Peyer's patch (tissue), 4 donors: Measurements from ENCODE around the gene MARS1. TPM values are rescaled to one million over a fixed set of nuclear protein-coding genes. Genes with fewer than 3 reads are reported as not detected.
"Not testable (repeated sequence)": the region's sequence is repeated elsewhere in the genome, so short reads cannot be mapped to it uniquely, and the experiment has no call there.

Experiments
- DNase-seq, 3 donors: peaks; one replicate each; pipeline ENCODE4 v3.0.0-alpha.2; 2017 to 2019
- H3K27ac ChIP-seq, 4 donors: fragments of 200-600 bp; sonication (generic); one replicate each; pipeline ENCODE4 v1.5.1; 2016 to 2019
- H3K27me3 ChIP-seq, 2 donors: fragments of 200-600 bp; sonication (generic); one replicate each; pipeline ENCODE4 v1.5.1; 2019
- H3K36me3 ChIP-seq, 3 donors: fragments of 200-600 bp; sonication (generic); one replicate each; pipeline ENCODE4 v1.5.1; 2016 to 2019
- H3K4me1 ChIP-seq, 4 donors: fragments of 200-600 bp; sonication (generic); one replicate each; pipeline ENCODE4 v1.5.1; 2016 to 2019
- H3K4me3 ChIP-seq, 4 donors: fragments of 200-600 bp; sonication (generic); 1 replicate in 3 of 4; 2 replicates in 1 of 4; pipeline ENCODE4 v1.5.1; 2016 to 2019; ENCODE audit warnings: mild to moderate bottlenecking in 1 of 4
- H3K9me3 ChIP-seq, 4 donors: fragments of 200-600 bp; sonication (generic); one replicate each; pipeline ENCODE4 v1.5.1; 2016 to 2019; ENCODE audit warnings: mild to moderate bottlenecking in 1 of 4
- POLR2A ChIP-seq, 2 donors: fragments of 450-650 bp; IDR thresholded peaks; one replicate each; pipeline ENCODE4 v1.5.1; 2017; ENCODE audit warnings: antibody characterized with exemption in 2 of 2, mild to moderate bottlenecking in 2 of 2, moderate library complexity in 2 of 2
- total RNA-seq, 4 donors: library from RNA; depleted of rRNA; stranded (reverse); fragments of >200 nt; gene quantifications; one replicate each; pipeline ENCODE4 v1.1.0, GENCODE V29; 2016
- TF ChIP-seq, protein P1 (sequence below), 6 experiments: fragments of 450-650 bp in 4 of 6; fragments of 200-600 bp in 2 of 6; sonication (generic) in 1 of 6; IDR thresholded peaks; one replicate each; pipeline ENCODE4 v1.5.1; 2017 to 2019; ENCODE audit warnings: antibody characterized with exemption in 6 of 6, mild to moderate bottlenecking in 3 of 6, moderate library complexity in 1 of 6

The MARS1 gene
- total RNA-seq, 4 donors from 2014 or later, result 40.6 to 97.4 (median 63.5) TPM

GRCh38 chr12:57511161-57511560 lies 23.3 kb downstream of the MARS1 start:
- no peak for TF ChIP-seq POLR2A (IDR thresholded peaks at IDR 0.05)
- TF ChIP-seq, protein P1, sequence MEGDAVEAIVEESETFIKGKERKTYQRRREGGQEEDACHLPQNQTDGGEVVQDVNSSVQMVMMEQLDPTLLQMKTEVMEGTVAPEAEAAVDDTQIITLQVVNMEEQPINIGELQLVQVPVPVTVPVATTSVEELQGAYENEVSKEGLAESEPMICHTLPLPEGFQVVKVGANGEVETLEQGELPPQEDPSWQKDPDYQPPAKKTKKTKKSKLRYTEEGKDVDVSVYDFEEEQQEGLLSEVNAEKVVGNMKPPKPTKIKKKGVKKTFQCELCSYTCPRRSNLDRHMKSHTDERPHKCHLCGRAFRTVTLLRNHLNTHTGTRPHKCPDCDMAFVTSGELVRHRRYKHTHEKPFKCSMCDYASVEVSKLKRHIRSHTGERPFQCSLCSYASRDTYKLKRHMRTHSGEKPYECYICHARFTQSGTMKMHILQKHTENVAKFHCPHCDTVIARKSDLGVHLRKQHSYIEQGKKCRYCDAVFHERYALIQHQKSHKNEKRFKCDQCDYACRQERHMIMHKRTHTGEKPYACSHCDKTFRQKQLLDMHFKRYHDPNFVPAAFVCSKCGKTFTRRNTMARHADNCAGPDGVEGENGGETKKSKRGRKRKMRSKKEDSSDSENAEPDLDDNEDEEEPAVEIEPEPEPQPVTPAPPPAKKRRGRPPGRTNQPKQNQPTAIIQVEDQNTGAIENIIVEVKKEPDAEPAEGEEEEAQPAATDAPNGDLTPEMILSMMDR (IDR thresholded peaks at IDR 0.05), result no peak
- H3K36me3 ChIP-seq, result peaks cover 0 to 63% (median 0%) of the 10 kb centered on the region in 3 donors

DNA sequence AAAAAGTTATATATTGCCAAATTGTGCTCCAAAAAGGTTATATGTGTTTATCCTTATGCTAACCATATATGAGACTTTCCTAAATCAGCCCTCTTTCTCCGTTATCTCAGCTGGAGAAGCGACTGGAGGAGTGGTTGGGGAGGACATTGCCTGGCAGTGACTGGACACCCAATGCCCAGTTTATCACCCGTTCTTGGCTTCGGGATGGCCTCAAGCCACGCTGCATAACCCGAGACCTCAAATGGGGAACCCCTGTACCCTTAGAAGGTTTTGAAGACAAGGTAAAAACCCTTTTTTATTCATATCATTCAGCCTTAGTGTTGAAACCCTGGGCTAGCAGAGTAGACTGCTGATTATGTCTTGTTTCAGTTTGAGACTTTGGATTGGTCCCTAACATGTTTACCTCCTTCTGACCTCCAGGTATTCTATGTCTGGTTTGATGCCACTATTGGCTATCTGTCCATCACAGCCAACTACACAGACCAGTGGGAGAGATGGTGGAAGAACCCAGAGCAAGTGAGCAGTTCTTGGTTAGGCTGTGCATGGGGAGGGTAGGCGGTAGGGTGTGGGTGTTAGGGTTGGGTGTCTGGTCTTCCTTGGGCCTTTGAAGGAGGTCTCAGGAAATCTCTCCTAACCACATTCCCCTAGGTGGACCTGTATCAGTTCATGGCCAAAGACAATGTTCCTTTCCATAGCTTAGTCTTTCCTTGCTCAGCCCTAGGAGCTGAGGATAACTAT lies 23.9 kb downstream of the MARS1 start:
- TF ChIP-seq POLR2A (IDR thresholded peaks at IDR 0.05), result no peak
- TF ChIP-seq, protein P1 (IDR thresholded peaks at IDR 0.05), result no peak

More at GRCh38 chr12:57511161-57511560, 23.3 kb downstream of the MARS1 start:
- H3K4me1 ChIP-seq, result no peaks in the 10 kb centered on the region
- no peak overlapping the region for H3K4me3 ChIP-seq
- H3K9me3 ChIP-seq, result no peaks in the 10 kb centered on the region
- no peaks in the 10 kb centered on the region for H3K27me3 ChIP-seq
- H3K27ac ChIP-seq, result no peak overlapping the region
- peak in 1 of 3 donors; percentile 27 for DNase-seq

DNA sequence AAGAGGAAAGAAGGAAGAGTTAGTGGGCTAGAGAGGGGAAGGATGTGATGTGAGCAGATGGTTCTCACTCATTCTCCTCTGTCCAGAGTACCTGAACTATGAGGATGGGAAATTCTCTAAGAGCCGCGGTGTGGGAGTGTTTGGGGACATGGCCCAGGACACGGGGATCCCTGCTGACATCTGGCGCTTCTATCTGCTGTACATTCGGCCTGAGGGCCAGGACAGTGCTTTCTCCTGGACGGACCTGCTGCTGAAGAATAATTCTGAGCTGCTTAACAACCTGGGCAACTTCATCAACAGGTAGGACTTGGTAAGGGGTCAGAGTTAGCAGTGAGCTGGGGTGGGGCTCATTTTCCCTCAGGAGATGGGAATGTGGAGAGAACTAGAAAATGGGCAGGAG lies 24.8 kb downstream of the MARS1 start:
- TF ChIP-seq, protein P1 (IDR thresholded peaks at IDR 0.05), result no peak
- no peak for TF ChIP-seq POLR2A (IDR thresholded peaks at IDR 0.05)

More for the DNA sequence above, 23.9 kb downstream of the MARS1 start:
- Histone ChIP-seq H3K4me3 (no peak overlapping the region), H3K36me3 (peaks cover 0 to 65% (median 0%) of the 10 kb centered on the region in 3 donors), H3K9me3 (no peaks in the 10 kb centered on the region), H3K27me3 (no peaks in the 10 kb centered on the region), H3K4me1 (no peaks in the 10 kb centered on the region), H3K27ac (no peak overlapping the region)
- DNase-seq, result peak in 1 of 3 donors; percentile 11

GRCh38 chr12:57513266-57513665 lies 25.4 kb downstream of the MARS1 start:
- H3K9me3 ChIP-seq, result no peaks in the 10 kb centered on the region
- no peak overlapping the region for H3K4me3 ChIP-seq
- H3K36me3 ChIP-seq, result peaks cover 0 to 73% (median 0%) of the 10 kb centered on the region in 3 donors
- peak in 1 of 3 donors; percentile 28 for DNase-seq
- H3K27me3 ChIP-seq, result no peaks in the 10 kb centered on the region
- TF ChIP-seq, protein P1 (IDR thresholded peaks at IDR 0.05), result no peak
- no peak for TF ChIP-seq POLR2A (IDR thresholded peaks at IDR 0.05)
- no peak overlapping the region for H3K27ac ChIP-seq
- H3K4me1 ChIP-seq, result peaks cover 0 to 7% (median 0%) of the 10 kb centered on the region in 4 donors

More for the DNA sequence above, 24.8 kb downstream of the MARS1 start:
- Histone ChIP-seq H3K4me3 (no peak overlapping the region), H3K36me3 (peaks cover 0 to 73% (median 0%) of the 10 kb centered on the region in 3 donors), H3K27ac (no peak overlapping the region), H3K9me3 (no peaks in the 10 kb centered on the region), H3K27me3 (no peaks in the 10 kb centered on the region), H3K4me1 (peaks cover 0 to under 1% (median 0%) of the 10 kb centered on the region in 4 donors)
- peak in 1 of 3 donors; percentile 30 for DNase-seq

DNA sequence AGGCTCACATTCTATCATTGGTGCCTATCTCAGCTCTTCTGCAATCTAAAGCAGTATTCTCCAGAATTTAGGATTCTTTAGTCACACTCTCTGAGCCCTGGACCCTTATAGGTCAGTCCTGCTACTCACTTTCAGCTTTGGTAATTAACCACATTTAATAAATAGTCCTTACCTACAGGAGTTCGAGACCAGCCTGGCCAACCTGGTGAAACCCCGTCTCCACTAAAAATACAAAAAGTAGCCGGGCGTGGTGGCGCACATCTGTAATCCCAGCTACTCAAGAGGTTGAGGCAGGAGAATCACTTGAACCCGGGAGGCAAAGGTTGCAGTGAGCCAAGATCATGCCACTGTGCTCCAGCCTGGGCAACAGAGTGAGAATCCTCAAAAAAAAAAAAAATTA lies 25.8 kb downstream of the MARS1 start:
- H3K4me3 ChIP-seq, DNase-seq, H3K27ac ChIP-seq, H3K27me3 ChIP-seq, H3K9me3 ChIP-seq: not testable (repeated sequence)
- peaks cover 0 to 72% (median 0%) of the 10 kb centered on the region in 3 donors for H3K36me3 ChIP-seq
- peaks cover 0 to 11% (median 2%) of the 10 kb centered on the region in 4 donors for H3K4me1 ChIP-seq

- not testable (repeated sequence) for H3K4me3 ChIP-seq, H3K9me3 ChIP-seq, H3K27me3 ChIP-seq, H3K27ac ChIP-seq
- Histone ChIP-seq H3K4me1 (peaks cover 0 to 17% (median 6%) of the 10 kb centered on the region in 4 donors), H3K36me3 (peaks cover 0 to 66% (median 0%) of the 10 kb centered on the region in 3 donors)
- peak in 1 of 3 donors; percentile 5 for DNase-seq
Observed at GRCh38 chr12:57514246-57514645, 26.4 kb downstream of the MARS1 start.
